OCI-LY7 (cell line): ENCODE data around the gene MAP3K5. TPM values are rescaled to one million over a fixed set of nuclear protein-coding genes. Genes with fewer than 3 reads are reported as not detected.

ENCODE experiments used
- BruUV-seq: library from RNA; stranded (reverse); fragments of 400-500 nt; replicated peaks from 2 replicates; lab custom pipeline; 2021; lab: Mats Ljungman, UMichigan
- CTCF ChIA-PET: fragments of 300-600 bp; sonication (Branson Sonifier 250); formaldehyde crosslinking; loops from one replicate; lab custom pipeline; 2022; ENCODE audit warnings: antibody characterized with exemption; ENCODE audit not compliant: unreplicated experiment; lab: Charles Lee
- POLR2A ChIA-PET: fragments of 300-600 bp; sonication (Branson Sonifier 250); formaldehyde crosslinking; loops from one replicate; lab custom pipeline; 2022; ENCODE audit warnings: antibody characterized with exemption; lab: Charles Lee
- DNase-seq: peaks from one replicate; pipeline ENCODE4 v3.0.0-alpha.2; 2015; ENCODE audit warnings: low spot score
- H2AFZ ChIP-seq: fragments of 200-600 bp; sonication (generic), shearing (Covaris generic); 2 replicates; pipeline ENCODE4 v1.6.1; 2014; ENCODE audit warnings: mild to moderate bottlenecking, antibody characterized with exemption, low read length, moderate library complexity
- H3K27ac ChIP-seq: fragments of 200-600 bp; sonication (generic); 2 replicates; pipeline ENCODE4 v1.5.1; 2014; ENCODE audit warnings: mixed run types, low read depth, mild to moderate bottlenecking, moderate library complexity, low read length, inconsistent platforms; ENCODE audit not compliant: poor library complexity, severe bottlenecking
- H3K36me3 ChIP-seq: fragments of 200-600 bp; sonication (generic); 2 replicates; pipeline ENCODE4 v1.6.1; 2014; ENCODE audit warnings: mild to moderate bottlenecking, antibody characterized with exemption, low read length, moderate library complexity, mixed read lengths; ENCODE audit not compliant: insufficient read depth
- H3K4me1 ChIP-seq: fragments of 200-600 bp; sonication (generic); 2 replicates; pipeline ENCODE4 v1.5.1; 2014; ENCODE audit warnings: mild to moderate bottlenecking, low read length; ENCODE audit not compliant: insufficient read depth, poor library complexity, severe bottlenecking
- H3K4me2 ChIP-seq: fragments of 200-600 bp; sonication (generic); 2 replicates; pipeline ENCODE4 v1.6.1; 2014; ENCODE audit warnings: mild to moderate bottlenecking, low read length
- H3K4me3 ChIP-seq: fragments of 200-600 bp; sonication (generic); 2 replicates; pipeline ENCODE4 v1.5.1; 2014; ENCODE audit warnings: mild to moderate bottlenecking, low read depth, low read length; ENCODE audit not compliant: poor library complexity, severe bottlenecking
- H3K79me2 ChIP-seq: fragments of 200-600 bp; sonication (generic); 2 replicates; pipeline ENCODE4 v1.6.1; 2016; ENCODE audit warnings: low read depth, mild to moderate bottlenecking, low read length, moderate library complexity, mixed read lengths; ENCODE audit not compliant: insufficient read depth
- H3K9me2 ChIP-seq: fragments of 200-600 bp; sonication (generic); 2 replicates; pipeline ENCODE4 v1.6.1; 2016; ENCODE audit warnings: mild to moderate bottlenecking, low read length, mixed read lengths; ENCODE audit not compliant: insufficient read depth
- H3K9me3 ChIP-seq: fragments of 200-600 bp; sonication (generic); 2 replicates; pipeline ENCODE4 v1.6.1; 2014; ENCODE audit warnings: mild to moderate bottlenecking, mixed run types, low read length, mixed read lengths
- H4K20me1 ChIP-seq: fragments of 200-600 bp; sonication (generic); 2 replicates; pipeline ENCODE4 v1.6.1; 2014; ENCODE audit warnings: mild to moderate bottlenecking, antibody characterized with exemption, low read length, moderate library complexity, mixed read lengths; ENCODE audit not compliant: insufficient read depth
- EZH2phosphoT487 ChIP-seq: fragments of 200-600 bp; sonication (generic); IDR thresholded peaks from 2 replicates; pipeline ENCODE4 v1.6.1; 2018; ENCODE audit warnings: low read depth, borderline replicate concordance, mild to moderate bottlenecking, mixed run types, antibody characterized with exemption, low read length, moderate library complexity, mixed read lengths
- intact Hi-C: fragments of 100-400 bp; cut with micrococcal nuclease; formaldehyde crosslinking; loops from one replicate; pipeline ENCODE4 v1.10.0; 2022; ENCODE audit not compliant: unreplicated experiment
- total RNA-seq, 2 experiments: library from RNA; depleted of rRNA in 1 of 2; stranded (reverse); fragments of >200 nt in 1 of 2; shearing (Covaris generic) in 1 of 2; gene quantifications; 2 replicates each; pipeline ENCODE4 v1.2.3, GENCODE V29; 2014 to 2022
- TF ChIP-seq, protein P1 (sequence below): fragments of 200-600 bp; sonication (generic); conservative IDR thresholded peaks from 2 replicates; pipeline ENCODE4 v1.5.1; 2014; ENCODE audit warnings: mild to moderate bottlenecking, antibody characterized with exemption, low read length, moderate library complexity, mixed read lengths

The MAP3K5 gene
- total RNA-seq, 2 experiments from 2014 or later = 13.8 to 16.6 TPM

DNA sequence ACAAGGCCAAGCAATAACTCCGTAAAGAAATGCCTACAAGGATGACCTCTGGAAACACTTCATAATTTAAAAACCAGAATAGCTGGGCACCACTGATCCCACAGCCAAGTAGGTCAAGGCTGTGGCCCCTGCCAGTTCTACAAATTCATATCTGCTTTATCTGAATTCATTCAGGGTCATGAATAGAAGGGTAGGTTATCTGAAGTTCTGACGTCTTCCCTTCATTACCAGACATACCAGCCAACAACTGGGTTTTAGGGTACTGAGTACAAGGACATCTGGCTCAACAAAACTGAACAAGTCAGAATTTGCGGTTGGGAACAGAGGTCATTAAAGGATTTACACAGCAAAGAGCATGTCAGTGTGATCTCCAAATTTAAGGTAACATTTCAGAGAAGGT is 26.0 kb downstream of the MAP3K5 start:
- ChIA-PET POLR2A (interaction anchor here (1.6 to 8.4 kb wide), 3 partner anchors 10 to 46 kb away, joined by 3 to 142 read pairs (median 135); partner anchors contain the start of gene MAP3K5), CTCF (no interaction called here)
- H3K4me3 ChIP-seq = no peak overlapping the region
- peaks cover 3% of the 10 kb centered on the region; the same call in 1 of the 2 replicates for H3K9me3 ChIP-seq
- H3K4me1 ChIP-seq = peaks cover 79% of the 10 kb centered on the region
- H3K4me2 ChIP-seq = peak overlapping the region; percentile 68; the same call in 1 of the 2 replicates
- peak overlapping the region; percentile 95 for H3K27ac ChIP-seq
- H3K9me2 ChIP-seq = no peaks in the 10 kb centered on the region
- no peaks in the 10 kb centered on the region for H4K20me1 ChIP-seq
- no peak overlapping the region for H2AFZ ChIP-seq
- DNase-seq = no peak
- BruUV-seq = no TSS peak
- TF ChIP-seq, protein P1, sequence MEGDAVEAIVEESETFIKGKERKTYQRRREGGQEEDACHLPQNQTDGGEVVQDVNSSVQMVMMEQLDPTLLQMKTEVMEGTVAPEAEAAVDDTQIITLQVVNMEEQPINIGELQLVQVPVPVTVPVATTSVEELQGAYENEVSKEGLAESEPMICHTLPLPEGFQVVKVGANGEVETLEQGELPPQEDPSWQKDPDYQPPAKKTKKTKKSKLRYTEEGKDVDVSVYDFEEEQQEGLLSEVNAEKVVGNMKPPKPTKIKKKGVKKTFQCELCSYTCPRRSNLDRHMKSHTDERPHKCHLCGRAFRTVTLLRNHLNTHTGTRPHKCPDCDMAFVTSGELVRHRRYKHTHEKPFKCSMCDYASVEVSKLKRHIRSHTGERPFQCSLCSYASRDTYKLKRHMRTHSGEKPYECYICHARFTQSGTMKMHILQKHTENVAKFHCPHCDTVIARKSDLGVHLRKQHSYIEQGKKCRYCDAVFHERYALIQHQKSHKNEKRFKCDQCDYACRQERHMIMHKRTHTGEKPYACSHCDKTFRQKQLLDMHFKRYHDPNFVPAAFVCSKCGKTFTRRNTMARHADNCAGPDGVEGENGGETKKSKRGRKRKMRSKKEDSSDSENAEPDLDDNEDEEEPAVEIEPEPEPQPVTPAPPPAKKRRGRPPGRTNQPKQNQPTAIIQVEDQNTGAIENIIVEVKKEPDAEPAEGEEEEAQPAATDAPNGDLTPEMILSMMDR = no peak
- TF ChIP-seq EZH2phosphoT487 = no peak
- H3K36me3 ChIP-seq = no peaks in the 10 kb centered on the region
- H3K79me2 ChIP-seq = peaks cover 72% of the 10 kb centered on the region
- intact Hi-C loops = no loop called here

DNA sequence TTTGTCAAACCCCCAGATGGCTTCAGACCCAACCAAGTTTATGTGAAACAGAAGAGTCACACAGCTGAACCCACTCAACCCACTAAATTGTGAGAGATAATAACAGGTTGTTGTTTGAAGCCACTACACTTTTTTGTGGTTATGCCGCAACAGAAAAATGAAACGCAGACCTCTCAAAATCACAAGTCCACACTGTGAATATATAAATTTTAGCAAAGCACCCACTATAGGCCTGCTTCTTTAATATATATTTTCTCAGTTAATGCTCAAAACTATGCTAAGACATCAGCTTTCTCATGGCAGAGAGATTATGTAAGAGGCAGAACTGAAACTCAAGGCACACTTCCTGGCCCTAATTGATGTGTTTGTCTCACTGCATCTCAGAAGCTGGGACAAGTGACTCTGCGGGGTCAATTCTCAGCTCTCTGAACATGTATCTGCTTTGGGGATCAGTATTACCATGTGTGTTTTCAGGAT is 27.7 kb downstream of the MAP3K5 start:
- H3K4me1 ChIP-seq = peaks cover 83% of the 10 kb centered on the region
- peaks cover 79% of the 10 kb centered on the region for H3K79me2 ChIP-seq
- H3K36me3 ChIP-seq = no peaks in the 10 kb centered on the region
- no peaks in the 10 kb centered on the region for H3K9me2 ChIP-seq
- peak overlapping the region; percentile 11; the same call in 1 of the 2 replicates for H2AFZ ChIP-seq
- peak overlapping the region; percentile 66 for H3K4me2 ChIP-seq
- H3K9me3 ChIP-seq = peaks cover 3% of the 10 kb centered on the region; the same call in 1 of the 2 replicates
- BruUV-seq = no TSS peak
- peak; percentile 83 for DNase-seq
- peak overlapping the region; percentile 32 for H3K4me3 ChIP-seq
- ChIA-PET CTCF (interaction anchor here (1.1 to 4.1 kb wide), 3 partner anchors 28 to 48 kb away, joined by 6 to 19 read pairs (median 7); partner anchors contain the start of gene MAP3K5), POLR2A (interaction anchor here (0.6 to 8.4 kb wide), 10 partner anchors 12 to 580 kb away, joined by 3 to 142 read pairs (median 4); partner anchors contain the start of gene MAP3K5)
- intact Hi-C loops = loop anchor here (1.0 kb wide), 3 partner anchors 20 to 47 kb away; no protein-coding TSS in a partner anchor
- peak overlapping the region; percentile 95 for H3K27ac ChIP-seq
- TF ChIP-seq, protein P1 = no peak
- TF ChIP-seq EZH2phosphoT487 = no peak
- H4K20me1 ChIP-seq = no peaks in the 10 kb centered on the region
